ENCODE data around the gene ARCN1. TPM values are rescaled to one million over a fixed set of nuclear protein-coding genes. Genes with fewer than 3 reads are reported as not detected.

ARCN1 gene
- total and polyA plus RNA-seq, 2 of the 4 experiments (the other 2 are of a cell fraction) = 148 to 212 TPM

- Histone ChIP-seq H3K9me1 (ENCODE audit: insufficient read depth, low read length) (peaks cover 17% of the 10 kb centered on the region), H2BK20ac (ENCODE audit: low read depth, low read length) (no peak overlapping the region), H3K27ac (ENCODE audit: insufficient read depth, low read length) (no peak overlapping the region), H3K36me3 (ENCODE audit: control insufficient read depth, insufficient read depth, low read length) (peaks cover 34% of the 10 kb centered on the region), H4K91ac (ENCODE audit: insufficient read depth, low read depth, low read length) (no peak overlapping the region), H3K14ac (replicated peaks; ENCODE audit: low read depth, low read length) (no peak overlapping the region), H4K5ac (ENCODE audit: low read depth, low read length) (no peak overlapping the region), H3K23ac (ENCODE audit: low read depth, low read length) (no peak overlapping the region), H2AK5ac (ENCODE audit: low read depth, low read length) (no peak overlapping the region), H3K4ac (ENCODE audit: low read depth, low read length) (no peak overlapping the region), H3K79me1 (ENCODE audit: low read depth in 1 of 2, low read length in 2 of 2) (peaks cover 14 to 44% of the 10 kb centered on the region in 2 experiments; a peak in 3 of 4 replicates), H3K27me3 (ENCODE audit: control insufficient read depth, insufficient read depth, low read length) (no peaks in the 10 kb centered on the region), H2AFZ (replicated peaks; ENCODE audit: low read length, poor library complexity) (no peak overlapping the region), H3K4me2 (ENCODE audit: low read depth, low read length) (no peak overlapping the region), H3K4me1 (ENCODE audit: control insufficient read depth, insufficient read depth, low read length) (peaks cover 23% of the 10 kb centered on the region), H2BK5ac (ENCODE audit: low read depth, low read length, poor library complexity, severe bottlenecking) (no peak overlapping the region), H2BK120ac (ENCODE audit: low read depth, low read length) (no peak overlapping the region), H2BK15ac (ENCODE audit: low read depth, low read length) (no peak overlapping the region), H4K8ac (ENCODE audit: low read depth in 2 of 2, low read length in 2 of 2) (no peak overlapping the region), H3K56ac (ENCODE audit: extremely low read depth, insufficient read depth, low read length) (no peak overlapping the region), H3K9me3 (ENCODE audit: control insufficient read depth, insufficient read depth, low read length) (no peaks in the 10 kb centered on the region), H2AK9ac (replicated peaks; ENCODE audit: low read depth, low read length, poor library complexity) (no peak overlapping the region), H4K20me1 (ENCODE audit: insufficient read depth, low read length) (peaks cover 9% of the 10 kb centered on the region), H3K18ac (ENCODE audit: low read depth, low read length) (no peak overlapping the region), H3K4me3 (ENCODE audit: insufficient read depth, low read depth, low read length) (no peak overlapping the region), H3K9ac (ENCODE audit: low read depth, low read length) (no peak overlapping the region)
- intact Hi-C loops (cut with micrococcal nuclease) (no loop called here), dilution Hi-C loops (cut with HindIII; ENCODE audit: low sequenced_read_pairs, unreplicated experiment) (no loop called here), in situ Hi-C loops (cut with MboI; ENCODE audit: low sequenced_read_pairs) (no loop called here)
- ATAC-seq (ENCODE audit: low read depth) (no peak), DNase-seq (no peak)
- TF ChIP-seq FOS (IDR thresholded peaks at IDR 0.05; ENCODE audit: low read depth, low read length) = no peak
- TF ChIP-seq CTCF (conservative IDR thresholded peaks at IDR 0.05; ENCODE audit: low read depth, low read length) = no peak
- TF ChIP-seq RFX5 (IDR thresholded peaks at IDR 0.05; ENCODE audit: low read depth, low read length) = no peak
- no peak for TF ChIP-seq USF2 (IDR thresholded peaks at IDR 0.05; ENCODE audit: low read depth, low read length)
- TF ChIP-seq MAFK (IDR thresholded peaks at IDR 0.05; ENCODE audit: low read depth, low read length) = no peak
- TF ChIP-seq MXI1 (IDR thresholded peaks at IDR 0.05; ENCODE audit: borderline replicate concordance, low read depth, low read length) = no peak
- TF ChIP-seq ELK1 (IDR thresholded peaks at IDR 0.05; ENCODE audit: borderline replicate concordance, low read depth, low read length) = no peak
- no peak for TF ChIP-seq POLR2A (IDR thresholded peaks at IDR 0.05; ENCODE audit: low read depth, low read length)
- TF ChIP-seq SMC3 (IDR thresholded peaks at IDR 0.05; ENCODE audit: low read depth, low read length) = no peak
- no CpG with 5 or more reads among the region's 3 CpGs for WGBS, 2 experiments (ENCODE audit: extremely low coverage in 2 of 2, insufficient read length in 1 of 2)
- ChIA-PET POLR2A (ENCODE audit: unreplicated experiment) (no interaction called here), CTCF (no interaction called here)
- BruUV-seq (replicated peaks) = no TSS peak
These were observed 30.1 kb downstream of the ARCN1 start for GRCh38 chr11:118602331-118602730.

Measured in IMR-90 (cell line).